Mammary epithelial cell (primary cell): ENCODE measurements around the gene NOP58.

ENCODE experiments used
- EZH2 ChIP-seq: IDR thresholded peaks from 2 replicates; pipeline ENCODE4 v1.6.1; 2012; ENCODE audit warnings: low read length, inconsistent platforms, borderline replicate concordance
- TF ChIP-seq, protein P1 (sequence below), 2 donors: IDR thresholded peaks in 1 of 2; conservative IDR thresholded peaks in 1 of 2; 2 replicates each; pipeline ENCODE4 v1.5.1; 2011 to 2012; ENCODE audit warnings: inconsistent platforms in 2 of 2, low read length in 2 of 2, mild to moderate bottlenecking in 2 of 2, control low read depth in 1 of 2, low read depth in 1 of 2; ENCODE audit not compliant: insufficient read depth in 1 of 2; ENCODE audit errors: extremely low read depth in 1 of 2

DNA sequence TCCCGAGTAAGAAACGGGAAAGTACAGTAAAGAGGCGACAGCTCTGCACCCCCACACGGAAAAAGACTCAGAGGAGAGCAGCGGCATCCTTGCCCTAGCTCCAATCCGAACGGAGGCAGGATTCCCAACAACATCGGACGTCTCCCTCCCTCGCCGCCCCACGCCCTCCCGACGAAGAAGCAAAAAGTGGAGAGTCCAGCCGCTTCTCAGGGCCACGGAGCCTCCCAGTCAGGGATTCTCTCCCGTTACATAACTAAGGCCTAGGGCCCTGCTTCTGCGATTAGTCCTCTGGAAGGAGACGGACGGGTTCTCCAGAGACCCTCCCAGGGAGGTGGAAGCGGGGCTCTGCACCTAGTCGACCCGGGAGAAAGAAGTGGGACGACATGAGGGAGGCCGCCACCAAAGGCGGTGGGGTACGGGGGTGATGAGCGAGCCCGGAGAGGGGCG lies 27.8 kb upstream of the NOP58 start:
- TF ChIP-seq, protein P1, sequence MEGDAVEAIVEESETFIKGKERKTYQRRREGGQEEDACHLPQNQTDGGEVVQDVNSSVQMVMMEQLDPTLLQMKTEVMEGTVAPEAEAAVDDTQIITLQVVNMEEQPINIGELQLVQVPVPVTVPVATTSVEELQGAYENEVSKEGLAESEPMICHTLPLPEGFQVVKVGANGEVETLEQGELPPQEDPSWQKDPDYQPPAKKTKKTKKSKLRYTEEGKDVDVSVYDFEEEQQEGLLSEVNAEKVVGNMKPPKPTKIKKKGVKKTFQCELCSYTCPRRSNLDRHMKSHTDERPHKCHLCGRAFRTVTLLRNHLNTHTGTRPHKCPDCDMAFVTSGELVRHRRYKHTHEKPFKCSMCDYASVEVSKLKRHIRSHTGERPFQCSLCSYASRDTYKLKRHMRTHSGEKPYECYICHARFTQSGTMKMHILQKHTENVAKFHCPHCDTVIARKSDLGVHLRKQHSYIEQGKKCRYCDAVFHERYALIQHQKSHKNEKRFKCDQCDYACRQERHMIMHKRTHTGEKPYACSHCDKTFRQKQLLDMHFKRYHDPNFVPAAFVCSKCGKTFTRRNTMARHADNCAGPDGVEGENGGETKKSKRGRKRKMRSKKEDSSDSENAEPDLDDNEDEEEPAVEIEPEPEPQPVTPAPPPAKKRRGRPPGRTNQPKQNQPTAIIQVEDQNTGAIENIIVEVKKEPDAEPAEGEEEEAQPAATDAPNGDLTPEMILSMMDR (conservative IDR thresholded peaks at IDR 0.05 in 1 of 2, IDR thresholded peaks at IDR 0.05 in 1 of 2; ENCODE audit: extremely low read depth in 1 of 2, insufficient read depth in 1 of 2, low read depth in 1 of 2, low read length in 2 of 2): no peak
- no peak for TF ChIP-seq EZH2
